RKO (cell line): ENCODE measurements around the gene SMC1A.

Experiments used
- DNase-seq: peaks from one replicate; pipeline ENCODE4 v3.0.0-alpha.2; 2016; ENCODE audit warnings: low spot score

The SMC1A gene

GRCh38 chrX:53340852-53341645 is 81.4 kb downstream of the SMC1A start:
- DNase-seq, result no peak

GRCh38 chrX:53337101-53337500 is 85.4 kb downstream of the SMC1A start:
- no peak for DNase-seq

- DNase-seq, result no peak
These were observed 88.6 kb downstream of the SMC1A start for GRCh38 chrX:53333853-53334252.

- no peak for DNase-seq
These were observed 90.2 kb downstream of the SMC1A start for GRCh38 chrX:53332204-53332603.

GRCh38 chrX:53330331-53330730 is 92.1 kb downstream of the SMC1A start:
- DNase-seq, result no peak

- no peak for DNase-seq
These were observed 97.7 kb downstream of the SMC1A start for GRCh38 chrX:53324803-53325202.
